ENCODE data around the gene STIM1. TPM values are rescaled to one million over a fixed set of nuclear protein-coding genes. Genes with fewer than 3 reads are reported as not detected.
"Not testable (repeated sequence)": the region's sequence is repeated elsewhere in the genome, so short reads cannot be mapped to it uniquely, and the experiment has no call there.

STIM1 gene
- total RNA-seq, 2 donors from 2014 or later: 129 to 157 TPM

DNA sequence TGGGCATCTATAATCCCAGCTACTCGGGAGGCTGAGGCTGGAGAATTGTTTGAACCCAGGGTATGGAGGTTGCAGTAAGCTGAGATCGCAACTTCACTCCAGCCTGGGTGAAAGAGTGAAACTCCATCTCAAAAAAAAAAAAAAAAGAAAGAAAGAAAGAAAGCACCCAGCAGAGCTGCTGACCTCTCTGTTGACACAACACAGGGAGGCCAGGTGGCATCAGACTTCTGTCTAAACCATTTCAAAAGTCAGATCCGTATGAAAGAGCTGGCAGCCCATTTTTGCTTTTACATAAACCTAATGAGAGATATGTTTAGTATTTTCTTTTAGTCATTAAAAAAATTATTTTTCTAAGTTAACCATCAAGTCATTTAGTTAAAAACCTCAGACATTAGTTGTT lies 174.7 kb downstream of the STIM1 start:
- ATAC-seq (replicated peaks in 1 of 2) (no peak), DNase-seq (no peak)
- Mint-ChIP-seq H3K4me3 (no peak overlapping the region), H3K27ac (no peak overlapping the region), H3K36me3 (ENCODE audit: insufficient read depth in 2 of 2) (peaks cover 8 to 47% of the 10 kb centered on the region in 2 donors), H3K4me1 (ENCODE audit: low read depth) (no peaks in the 10 kb centered on the region), H3K9me3 (peaks cover 0 to 3% of the 10 kb centered on the region in 2 donors), H3K27me3 (ENCODE audit: low read depth) (no peaks in the 10 kb centered on the region)

DNA sequence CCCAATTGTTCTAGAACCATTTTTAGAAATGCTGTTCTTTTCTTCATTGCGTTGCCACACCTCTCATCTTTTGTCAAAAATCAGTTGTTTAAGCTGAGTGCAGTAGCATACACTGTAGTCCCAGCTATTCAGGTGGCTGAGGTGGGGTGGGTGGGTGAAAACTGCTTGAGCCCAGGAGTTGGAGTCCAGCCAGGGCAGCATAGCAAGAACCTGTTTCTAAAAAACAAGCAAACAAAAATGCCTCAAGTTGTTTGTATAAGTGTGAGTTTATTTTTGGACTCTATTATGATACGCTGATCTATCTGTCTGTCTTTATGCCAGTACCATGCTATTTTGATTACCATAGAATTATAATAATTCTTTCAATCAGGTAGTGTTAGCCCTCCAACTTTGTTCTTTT lies 176.6 kb downstream of the STIM1 start:
- no peak for ATAC-seq (replicated peaks in 1 of 2)
- Mint-ChIP-seq H3K4me1 (ENCODE audit: low read depth) (peaks cover 12% of the 10 kb centered on the region), H3K4me3 (no peak overlapping the region), H3K27ac (no peak overlapping the region), H3K27me3 (ENCODE audit: low read depth) (no peaks in the 10 kb centered on the region), H3K36me3 (ENCODE audit: insufficient read depth in 2 of 2) (peaks cover 12 to 38% of the 10 kb centered on the region in 2 donors), H3K9me3 (peaks cover 2 to 3% of the 10 kb centered on the region in 2 donors)
- no peak for DNase-seq

DNA sequence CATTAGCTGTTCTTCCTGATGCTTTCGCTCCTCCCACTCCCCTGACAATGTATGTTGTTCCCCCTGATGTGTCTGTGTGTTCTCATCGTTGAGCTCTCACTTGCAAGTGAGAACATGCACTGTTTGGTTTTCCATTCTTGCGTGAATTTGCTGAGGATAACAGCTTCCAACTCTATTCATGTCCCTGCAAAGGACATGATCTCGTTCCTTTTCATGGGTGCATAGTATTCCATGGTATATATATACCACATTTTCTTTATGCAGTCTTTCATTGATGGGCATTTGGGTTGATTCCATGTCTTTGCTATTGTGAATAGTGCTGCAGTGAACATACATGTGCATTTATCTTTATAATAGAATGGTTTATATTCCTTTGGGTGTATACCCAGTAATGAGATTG lies 180.5 kb downstream of the STIM1 start:
- no peaks in the 10 kb centered on the region for H3K27me3 Mint-ChIP-seq (ENCODE audit: low read depth)
- H3K4me1 Mint-ChIP-seq (ENCODE audit: low read depth): peaks cover 15% of the 10 kb centered on the region
- H3K27ac Mint-ChIP-seq: no peak overlapping the region
- no peak for DNase-seq
- no peak overlapping the region for H3K4me3 Mint-ChIP-seq
- H3K9me3 Mint-ChIP-seq: peaks cover 2 to 3% of the 10 kb centered on the region in 2 donors
- peaks cover 8 to 27% of the 10 kb centered on the region in 2 donors for H3K36me3 Mint-ChIP-seq (ENCODE audit: insufficient read depth in 2 of 2)
- ATAC-seq (replicated peaks in 1 of 2): no peak

DNA sequence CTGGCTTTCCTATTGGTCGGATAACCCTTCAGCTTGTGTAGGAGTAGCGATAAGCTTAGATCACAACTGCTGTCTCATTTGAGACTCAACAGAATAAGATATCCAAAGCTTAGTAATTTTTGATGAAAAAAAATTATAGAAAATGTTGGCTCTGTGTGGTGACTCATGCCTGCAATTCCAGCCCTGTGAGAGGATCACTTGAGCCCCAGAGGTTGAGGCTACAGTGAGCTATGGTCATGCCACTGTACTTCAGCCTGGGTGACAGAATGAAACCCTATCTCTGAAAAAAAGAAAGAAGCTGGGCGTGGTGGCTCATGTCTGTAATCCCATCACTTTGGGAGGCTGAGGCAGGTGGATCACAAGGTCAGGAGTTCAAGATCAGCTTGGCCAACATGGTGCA lies 183.5 kb downstream of the STIM1 start:
- Mint-ChIP-seq H3K4me1 (ENCODE audit: low read depth) (peaks cover 15% of the 10 kb centered on the region), H3K36me3 (ENCODE audit: insufficient read depth in 2 of 2) (peaks cover 6 to 21% of the 10 kb centered on the region in 2 donors), H3K9me3 (peaks cover 2 to 3% of the 10 kb centered on the region in 2 donors), H3K27ac (peak overlapping the region; percentile 19), H3K4me3 (no peak overlapping the region), H3K27me3 (ENCODE audit: low read depth) (no peaks in the 10 kb centered on the region)
- ATAC-seq (replicated peaks in 1 of 2) (no peak), DNase-seq (no peak)

DNA sequence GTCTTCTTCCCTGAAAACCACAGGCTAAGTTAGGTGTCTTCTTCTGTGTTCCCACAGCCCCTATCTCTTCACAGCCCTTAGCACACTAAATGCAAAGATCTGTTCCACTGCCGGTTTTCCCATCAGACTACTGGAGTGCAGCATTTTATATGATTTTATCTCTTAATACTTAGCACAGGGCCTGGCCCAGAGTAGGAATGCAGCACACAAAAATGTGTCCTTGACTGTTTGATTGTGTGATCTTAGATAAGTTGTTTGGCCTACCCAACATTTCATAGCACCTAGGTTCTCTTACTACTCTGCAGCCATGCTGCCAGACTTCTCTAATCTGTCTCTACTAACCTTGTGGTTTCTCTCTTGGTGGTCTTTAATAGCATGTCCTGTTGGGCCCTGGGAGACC lies 185.0 kb downstream of the STIM1 start:
- no peak for ATAC-seq (replicated peaks in 1 of 2)
- Mint-ChIP-seq H3K4me3 (no peak overlapping the region), H3K4me1 (ENCODE audit: low read depth) (peaks cover 15% of the 10 kb centered on the region), H3K36me3 (ENCODE audit: insufficient read depth in 2 of 2) (peaks cover 6 to 11% of the 10 kb centered on the region in 2 donors), H3K27me3 (ENCODE audit: low read depth) (no peaks in the 10 kb centered on the region), H3K9me3 (peaks cover 2 to 3% of the 10 kb centered on the region in 2 donors), H3K27ac (peak overlapping the region; percentile 21)
- no peak for DNase-seq

DNA sequence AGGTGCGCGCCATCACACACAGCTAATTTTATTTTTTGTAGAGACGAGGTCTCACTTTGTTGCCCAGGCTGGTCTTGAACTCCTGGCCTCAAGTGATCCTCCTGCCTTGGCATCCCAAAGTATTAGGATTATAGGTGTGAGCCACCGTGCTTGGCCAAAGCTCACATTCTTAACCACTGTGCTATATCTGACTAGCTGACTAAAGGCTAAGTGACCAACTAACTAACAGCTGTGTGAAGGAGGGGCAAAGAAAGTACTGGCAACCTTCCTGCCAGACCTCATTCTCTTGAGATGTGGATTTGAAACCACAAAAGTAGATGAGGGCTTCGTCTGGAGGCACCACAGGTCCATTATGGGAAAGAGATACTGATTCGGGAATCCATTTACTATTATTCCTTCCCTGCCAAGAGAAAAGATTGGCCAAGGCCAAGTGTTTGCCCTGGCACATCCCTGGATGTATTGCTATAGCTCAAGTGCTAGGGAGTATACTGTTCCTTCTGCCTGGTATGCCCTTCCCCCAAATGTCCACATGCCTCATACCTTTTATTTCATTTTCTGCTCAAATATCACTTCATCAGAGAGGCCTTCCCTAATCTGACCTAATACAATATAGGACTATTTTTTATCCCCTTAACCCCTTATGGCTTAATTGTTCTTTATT lies 186.4 kb downstream of the STIM1 start:
- ATAC-seq (replicated peaks in 1 of 2): no peak
- no peak for DNase-seq
- Mint-ChIP-seq H3K36me3 (ENCODE audit: insufficient read depth in 2 of 2) (peaks cover 0 to 3% of the 10 kb centered on the region in 2 donors), H3K9me3 (no peaks in the 10 kb centered on the region), H3K4me1 (ENCODE audit: low read depth) (peaks cover 12% of the 10 kb centered on the region), H3K27ac (no peak overlapping the region), H3K27me3 (ENCODE audit: low read depth) (no peaks in the 10 kb centered on the region), H3K4me3 (no peak overlapping the region)

DNA sequence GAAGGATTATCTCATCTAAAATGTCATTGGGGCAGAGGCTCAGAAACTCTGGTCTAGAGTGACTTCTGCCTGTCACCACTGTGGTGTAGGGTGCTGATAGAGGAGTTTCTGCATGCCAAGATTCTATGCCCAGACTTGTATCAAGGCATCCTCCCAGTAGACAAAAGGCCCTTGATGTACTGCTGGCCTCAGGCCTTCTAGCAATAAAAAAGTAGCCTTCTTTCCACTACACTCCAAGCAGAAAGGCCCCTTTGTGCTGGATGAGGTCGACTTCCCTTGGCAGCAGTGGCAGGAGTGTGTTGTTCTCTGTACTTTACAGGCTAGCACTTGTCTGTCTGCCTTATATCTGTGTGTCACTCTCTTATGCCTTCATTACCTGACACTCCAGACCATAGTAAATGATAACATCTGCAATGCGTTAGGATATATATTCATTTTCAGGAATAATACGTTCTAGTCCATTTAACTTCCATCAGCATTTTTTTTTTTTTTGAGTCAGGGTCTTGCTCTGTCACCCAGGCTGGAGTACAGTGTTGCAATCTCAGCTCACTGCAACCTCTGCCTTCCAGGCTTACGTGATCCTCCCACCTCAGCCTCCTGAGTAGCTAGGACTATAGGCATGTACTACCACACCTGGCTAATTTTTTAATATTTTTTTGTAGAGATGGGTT lies 189.6 kb downstream of the STIM1 start:
- ATAC-seq (replicated peaks in 1 of 2) (no peak), DNase-seq (no peak)
- H3K4me3 Mint-ChIP-seq: no peak overlapping the region
- H3K4me1 Mint-ChIP-seq (ENCODE audit: low read depth): peaks cover 23% of the 10 kb centered on the region
- peaks cover 2 to 5% of the 10 kb centered on the region in 2 donors for H3K36me3 Mint-ChIP-seq (ENCODE audit: insufficient read depth in 2 of 2)
- H3K27ac Mint-ChIP-seq: peak overlapping the region; percentile 22
- H3K9me3 Mint-ChIP-seq: no peaks in the 10 kb centered on the region
- no peaks in the 10 kb centered on the region for H3K27me3 Mint-ChIP-seq (ENCODE audit: low read depth)

DNA sequence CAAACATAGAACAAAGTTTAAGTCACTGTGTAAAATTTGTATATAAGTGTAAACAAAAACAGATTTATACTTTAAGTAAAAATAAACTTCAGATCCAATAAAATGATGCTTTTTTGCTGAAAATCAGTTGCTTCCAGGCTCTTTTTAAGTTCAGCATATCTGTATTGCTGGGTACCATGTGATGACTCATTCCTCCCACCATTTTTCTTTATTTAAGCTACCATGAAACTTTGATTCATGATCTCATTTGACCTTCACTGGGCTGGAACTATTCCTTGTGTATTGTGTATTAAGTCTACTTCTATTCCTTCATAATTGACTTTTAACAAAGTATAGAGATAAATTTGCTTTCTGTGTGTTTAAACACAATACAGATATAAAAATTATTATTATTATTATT lies 192.9 kb downstream of the STIM1 start:
- ATAC-seq (replicated peaks in 1 of 2): no peak
- no peaks in the 10 kb centered on the region for H3K27me3 Mint-ChIP-seq (ENCODE audit: low read depth)

DNA sequence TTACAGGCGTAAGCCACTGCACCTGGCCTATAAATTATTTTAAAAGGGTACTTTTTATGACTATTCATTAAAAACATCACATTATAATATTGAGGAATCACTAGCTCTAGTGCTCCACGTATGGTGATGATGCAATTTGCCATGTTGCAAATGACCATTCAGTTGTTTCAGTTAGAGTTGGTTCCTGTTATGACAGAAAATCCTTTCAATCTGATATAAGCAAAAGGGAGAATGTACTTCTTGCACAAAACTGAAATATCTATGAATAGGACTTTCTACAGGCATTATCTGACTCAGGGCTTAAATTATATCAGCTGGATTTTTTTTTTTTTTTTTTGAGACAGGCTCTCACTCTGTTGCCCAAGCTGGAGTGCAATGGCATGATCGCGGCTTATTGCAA lies 193.5 kb downstream of the STIM1 start:
- ATAC-seq (replicated peaks in 1 of 2) (peak in 1 of 2 donors; percentile 67), DNase-seq (no peak)
- Mint-ChIP-seq H3K36me3 (ENCODE audit: insufficient read depth in 2 of 2) (peaks cover 7 to 11% of the 10 kb centered on the region in 2 donors), H3K4me1 (ENCODE audit: low read depth) (peaks cover 23% of the 10 kb centered on the region), H3K4me3 (no peak overlapping the region), H3K9me3 (peaks cover 2 to 3% of the 10 kb centered on the region in 2 donors), H3K27ac (no peak overlapping the region), H3K27me3 (ENCODE audit: low read depth) (no peaks in the 10 kb centered on the region)

More for the DNA sequence above, 192.9 kb downstream of the STIM1 start:
- Mint-ChIP-seq H3K36me3 (ENCODE audit: insufficient read depth in 2 of 2) (peaks cover 7 to 11% of the 10 kb centered on the region in 2 donors), H3K4me3 (no peak overlapping the region), H3K27ac (no peak overlapping the region), H3K4me1 (ENCODE audit: low read depth) (peaks cover 23% of the 10 kb centered on the region), H3K9me3 (peaks cover 2 to 3% of the 10 kb centered on the region in 2 donors)
- no peak for DNase-seq

DNA sequence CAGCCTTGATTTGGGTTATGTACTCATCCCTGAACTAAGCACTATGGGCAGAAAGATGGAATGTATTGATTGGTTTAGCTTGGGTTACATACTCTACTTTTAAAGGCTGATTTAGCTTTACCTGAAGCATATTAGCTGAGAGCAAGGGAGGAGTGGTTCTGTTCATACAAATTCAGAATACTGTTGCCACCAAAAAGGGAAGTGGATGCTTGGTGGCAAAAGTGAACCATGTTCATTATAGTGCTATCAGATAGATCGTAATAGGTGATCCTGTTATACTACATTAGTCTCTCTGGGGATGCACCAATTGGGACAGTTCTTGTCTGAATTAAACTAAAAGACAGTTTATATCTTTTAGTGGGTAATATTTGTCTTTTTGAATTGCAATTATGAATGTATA lies 194.7 kb downstream of the STIM1 start:
- no peak overlapping the region for H3K4me3 Mint-ChIP-seq
- H3K4me1 Mint-ChIP-seq (ENCODE audit: low read depth): peaks cover 23% of the 10 kb centered on the region
- no peak for ATAC-seq (replicated peaks in 1 of 2)
- H3K27me3 Mint-ChIP-seq (ENCODE audit: low read depth): no peaks in the 10 kb centered on the region
- DNase-seq: no peak
- peaks cover 2 to 3% of the 10 kb centered on the region in 2 donors for H3K9me3 Mint-ChIP-seq
- no peak overlapping the region for H3K27ac Mint-ChIP-seq
- peaks cover 7 to 11% of the 10 kb centered on the region in 2 donors for H3K36me3 Mint-ChIP-seq (ENCODE audit: insufficient read depth in 2 of 2)

DNA sequence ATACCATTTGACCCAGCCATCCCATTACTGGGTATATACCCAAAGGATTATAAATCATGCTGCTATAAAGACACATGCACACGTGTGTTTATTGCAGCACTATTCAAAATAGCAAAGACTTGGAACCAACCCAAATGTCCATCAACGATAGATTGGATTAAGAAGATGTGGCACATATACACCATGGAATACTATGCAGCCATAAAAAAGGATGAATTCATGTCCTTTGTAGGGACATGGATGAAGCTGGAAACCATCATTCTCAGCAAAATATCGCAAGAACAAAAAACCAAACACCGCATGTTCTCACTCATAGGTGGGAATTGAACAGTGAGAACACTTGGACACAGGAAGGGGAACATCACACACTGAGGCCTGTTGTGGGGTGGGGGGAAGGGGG lies 197.7 kb downstream of the STIM1 start:
- Mint-ChIP-seq H3K4me1 (ENCODE audit: low read depth) (peaks cover 24% of the 10 kb centered on the region), H3K36me3 (ENCODE audit: insufficient read depth in 2 of 2) (peaks cover 10 to 13% of the 10 kb centered on the region in 2 donors)
- H3K27ac Mint-ChIP-seq; H3K4me3 Mint-ChIP-seq; DNase-seq; ATAC-seq (replicated peaks in 1 of 2); H3K9me3 Mint-ChIP-seq; H3K27me3 Mint-ChIP-seq (ENCODE audit: low read depth): not testable (repeated sequence)

DNA sequence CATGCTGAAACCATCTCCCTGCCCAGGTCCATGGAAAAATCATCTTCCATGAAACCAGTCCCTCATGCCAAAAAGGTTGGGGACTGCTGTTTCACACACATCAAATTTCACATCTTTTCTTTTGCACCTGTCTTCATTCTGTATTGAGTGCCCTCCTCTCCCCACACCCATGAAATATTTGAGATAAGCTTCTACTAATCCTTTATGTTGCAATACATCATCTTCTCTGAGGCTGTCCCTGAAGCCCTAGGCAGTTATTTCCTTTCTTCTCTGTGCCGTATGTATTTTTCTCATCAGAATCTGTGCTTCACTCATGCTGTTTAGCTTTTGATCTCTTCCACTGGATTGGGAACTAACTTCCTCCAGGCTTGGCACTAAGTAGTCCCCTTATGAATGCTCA lies 199.2 kb downstream of the STIM1 start:
- Mint-ChIP-seq H3K27ac (no peak overlapping the region), H3K4me3 (no peak overlapping the region), H3K36me3 (ENCODE audit: insufficient read depth in 2 of 2) (peaks cover 11 to 23% of the 10 kb centered on the region in 2 donors), H3K4me1 (ENCODE audit: low read depth) (peaks cover 28% of the 10 kb centered on the region), H3K27me3 (ENCODE audit: low read depth) (no peaks in the 10 kb centered on the region), H3K9me3 (peaks cover 2 to 3% of the 10 kb centered on the region in 2 donors)
- ATAC-seq (replicated peaks in 1 of 2): no peak
- no peak for DNase-seq

DNA sequence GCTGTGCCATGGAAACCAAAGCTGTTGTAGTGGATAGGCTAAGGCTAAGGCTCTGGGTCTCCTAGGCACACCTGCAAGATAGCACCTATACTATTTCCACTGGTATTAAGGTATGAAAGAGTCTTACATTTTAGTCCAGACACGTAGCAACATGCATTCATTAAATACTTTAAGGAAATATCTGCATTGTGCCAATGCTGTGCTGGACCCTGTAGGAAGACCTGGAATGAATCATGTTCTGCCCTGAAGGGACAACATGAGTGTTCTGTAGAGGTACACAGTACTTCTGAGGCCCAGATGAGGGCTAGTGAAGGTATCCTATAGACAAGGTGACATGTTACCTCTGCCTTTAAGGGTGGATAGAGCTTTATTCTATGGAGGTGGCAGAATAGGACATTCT lies 204.0 kb downstream of the STIM1 start:
- Mint-ChIP-seq H3K27me3 (ENCODE audit: low read depth) (no peaks in the 10 kb centered on the region), H3K27ac (no peak overlapping the region), H3K9me3 (no peaks in the 10 kb centered on the region), H3K4me3 (no peak overlapping the region), H3K4me1 (ENCODE audit: low read depth) (peaks cover 31% of the 10 kb centered on the region), H3K36me3 (ENCODE audit: insufficient read depth in 2 of 2) (peaks cover 7 to 17% of the 10 kb centered on the region in 2 donors)
- DNase-seq: no peak
- ATAC-seq (replicated peaks in 1 of 2): no peak
